K562 (cell line): Measurements from ENCODE around the gene GP1BB. TPM values are rescaled to one million over a fixed set of nuclear protein-coding genes. Genes with fewer than 3 reads are reported as not detected.

Experiments used
- CBFA2T2 ChIP-seq: fragments of 450-650 bp; conservative IDR thresholded peaks from 2 replicates; pipeline ENCODE4 v1.6.1; 2017; ENCODE audit warnings: mild to moderate bottlenecking
- E2F6 ChIP-seq, 2 experiments: IDR thresholded peaks; 2 replicates each; pipeline ENCODE4 v1.6.1; 2011; ENCODE audit warnings: borderline replicate concordance in 1 of 2, control low read depth in 1 of 2, low read depth in 1 of 2, low read length in 1 of 2, mild to moderate bottlenecking in 1 of 2, mixed read lengths in 1 of 2, moderate library complexity in 1 of 2; ENCODE audit not compliant: insufficient read depth in 1 of 2, insufficient read length in 1 of 2, poor library complexity in 1 of 2, severe bottlenecking in 1 of 2; ENCODE audit errors: extremely low read depth in 1 of 2
- EHMT2 ChIP-seq: fragments of 450-650 bp; IDR thresholded peaks from 2 replicates; pipeline ENCODE4 v1.6.1; 2018; ENCODE audit warnings: antibody characterized with exemption
- ELF2 ChIP-seq: fragments of 250-450 bp; sonication (Bioruptor Pico); IDR thresholded peaks from 2 replicates; pipeline ENCODE4 v1.5.0; 2021; ENCODE audit warnings: mild to moderate bottlenecking
- FOXM1 ChIP-seq, 2 experiments: fragments of 450-650 bp in 1 of 2; sonication (generic) in 1 of 2; formaldehyde crosslinking in 1 of 2; IDR thresholded peaks; 2 replicates each; pipeline versions ENCODE4 v1.6.1 to v1.9.0; 2017 to 2022; ENCODE audit warnings: low read depth in 2 of 2, mild to moderate bottlenecking in 2 of 2, missing genetic modification reagents in 1 of 2, moderate library complexity in 1 of 2
- POLR2G ChIP-seq: fragments of 200-400 bp; formaldehyde crosslinking; IDR thresholded peaks from 2 replicates; pipeline ENCODE4 v1.6.1; 2017; ENCODE audit warnings: low read depth, mild to moderate bottlenecking, antibody characterized with exemption, low read length, moderate library complexity
- TAF15 ChIP-seq: fragments of 200-400 bp; formaldehyde crosslinking; IDR thresholded peaks from 2 replicates; pipeline ENCODE4 v1.6.1; 2017; ENCODE audit warnings: mild to moderate bottlenecking, low read depth, low read length, moderate library complexity
- TCF7L2 ChIP-seq: fragments of 150-350 bp; IDR thresholded peaks from 2 replicates; pipeline ENCODE4 v1.6.1; 2016; ENCODE audit warnings: low read depth, mild to moderate bottlenecking, low read length, moderate library complexity
- ZBTB12 ChIP-seq: fragments of 250-450 bp; sonication (Bioruptor Pico); IDR thresholded peaks from 2 replicates; pipeline ENCODE4 v1.4.0; 2020
- ZNF609 ChIP-seq: sonication (generic); formaldehyde crosslinking; IDR thresholded peaks from 2 replicates; pipeline ENCODE4 v1.8.1; 2023; ENCODE audit warnings: missing genetic modification reagents, mild to moderate bottlenecking, borderline replicate concordance
- ZNF785 ChIP-seq: fragments of 250-450 bp; sonication (Bioruptor Pico); IDR thresholded peaks from 2 replicates; pipeline ENCODE4 v1.4.0; 2020; ENCODE audit warnings: mild to moderate bottlenecking
- ZZZ3 ChIP-seq: fragments of 450-650 bp; IDR thresholded peaks from 2 replicates; pipeline ENCODE4 v1.6.1; 2016; ENCODE audit warnings: antibody characterized with exemption, mild to moderate bottlenecking, moderate library complexity
- polyA plus RNA-seq, 8 experiments: library from polyadenylated mRNA; depleted of rRNA in 4 of 8; stranded (reverse) in 5 of 8; unstranded in 3 of 8; fragments of >200 nt; fragmentation: Nextera tagmentation in 2 of 8; fragmentation: Illumina TruSeq in 1 of 8; extraction: Ambion mirVana in 2 of 8; extraction: Trizol in 1 of 8; gene quantifications; 2 replicates each; pipeline versions ENCODE4 v1.2.1 to v1.2.3, GENCODE V29; 2011 to 2014; ENCODE audit warnings: inconsistent platforms in 1 of 8, missing spikeins in 1 of 8
- total RNA-seq, 7 experiments: library from RNA; depleted of rRNA in 6 of 7; stranded (reverse); fragments of >200 nt in 6 of 7; fragmentation: Illumina TruSeq in 2 of 7; extraction: Trizol in 2 of 7; gene quantifications; 2 replicates each; pipeline versions ENCODE4 v1.2.1 to v1.2.3, GENCODE V29; 2011 to 2021; ENCODE audit warnings: low replicate concordance in 1 of 7
- TF ChIP-seq, protein P1 (sequence below): fragments of 250-450 bp; sonication (Bioruptor Pico); IDR thresholded peaks from 2 replicates; pipeline ENCODE4 v1.8.0; 2021; ENCODE audit warnings: mild to moderate bottlenecking, moderate library complexity
- TF ChIP-seq, protein P2 (sequence below): fragments of 250-450 bp; sonication (Bioruptor Pico); IDR thresholded peaks from 2 replicates; pipeline ENCODE4 v1.4.0; 2020; ENCODE audit warnings: borderline replicate concordance
- TF ChIP-seq, protein P3 (sequence below): sonication (generic); formaldehyde crosslinking; IDR thresholded peaks from 2 replicates; pipeline ENCODE4 v1.8.0; 2022; ENCODE audit warnings: mild to moderate bottlenecking, missing genetic modification reagents

Gene GP1BB
- total and polyA plus RNA-seq, 9 of the 15 experiments (the other 6 are each of a cell fraction or from before 2014, with no cell fraction given), result 0.69 to 162 (median 2.8) TPM

DNA sequence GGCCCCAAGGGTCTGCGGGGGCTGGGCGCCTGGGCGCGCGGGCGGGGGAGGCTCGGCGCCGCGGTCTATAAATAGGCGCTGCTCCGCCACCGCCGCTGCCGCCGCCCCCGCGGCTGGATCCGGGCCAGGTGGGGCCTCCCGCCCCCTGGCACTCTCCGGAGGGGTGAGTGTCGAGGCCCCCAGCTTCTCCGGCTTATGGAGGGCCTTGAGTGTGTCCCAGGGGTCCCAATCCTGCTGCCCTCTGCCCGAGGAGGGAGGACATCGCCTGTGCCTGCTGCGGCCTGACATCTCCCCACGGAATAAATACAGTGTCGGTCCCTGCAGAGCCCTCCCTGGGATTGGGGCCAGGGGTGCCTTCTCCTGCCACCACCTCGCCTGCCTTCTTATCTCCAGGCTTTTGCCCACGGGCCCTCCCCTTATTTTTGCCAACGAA is 4.3 kb upstream of the GP1BB start (continued):
- TF ChIP-seq E2F6 (IDR thresholded peaks at IDR 0.05; ENCODE audit: borderline replicate concordance in 1 of 2, extremely low read depth in 1 of 2, insufficient read depth in 1 of 2, insufficient read length in 1 of 2, low read depth in 1 of 2, low read length in 1 of 2, poor library complexity in 1 of 2, severe bottlenecking in 1 of 2) (peak in 1 of 2 experiments; percentile 93), ELF2 (CRISPR knock-in tag) (no peak), ZBTB12 (CRISPR knock-in tag) (no peak), ZZZ3 (no peak), TAF15 (0 out of 2 replicates have a peak, but pooled peaks have one; percentile 40), ZNF785 (CRISPR knock-in tag) (no peak), POLR2G (no peak), CBFA2T2 (0 out of 2 replicates have a peak, but pooled peaks have one; percentile 1), ZNF609 (CRISPR knock-in tag) (no peak), EHMT2 (no peak), TCF7L2 (0 out of 2 replicates have a peak, but pooled peaks have one; percentile 3), FOXM1 (IDR thresholded peaks at IDR 0.05; ENCODE audit: low read depth) (no peak), FOXM1 (CRISPR knock-in tag; IDR thresholded peaks at IDR 0.05; ENCODE audit: low read depth) (no peak)
- TF ChIP-seq, protein P1, sequence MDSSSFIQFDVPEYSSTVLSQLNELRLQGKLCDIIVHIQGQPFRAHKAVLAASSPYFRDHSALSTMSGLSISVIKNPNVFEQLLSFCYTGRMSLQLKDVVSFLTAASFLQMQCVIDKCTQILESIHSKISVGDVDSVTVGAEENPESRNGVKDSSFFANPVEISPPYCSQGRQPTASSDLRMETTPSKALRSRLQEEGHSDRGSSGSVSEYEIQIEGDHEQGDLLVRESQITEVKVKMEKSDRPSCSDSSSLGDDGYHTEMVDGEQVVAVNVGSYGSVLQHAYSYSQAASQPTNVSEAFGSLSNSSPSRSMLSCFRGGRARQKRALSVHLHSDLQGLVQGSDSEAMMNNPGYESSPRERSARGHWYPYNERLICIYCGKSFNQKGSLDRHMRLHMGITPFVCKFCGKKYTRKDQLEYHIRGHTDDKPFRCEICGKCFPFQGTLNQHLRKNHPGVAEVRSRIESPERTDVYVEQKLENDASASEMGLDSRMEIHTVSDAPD (CRISPR knock-in tag), result no peak
- TF ChIP-seq, protein P2, sequence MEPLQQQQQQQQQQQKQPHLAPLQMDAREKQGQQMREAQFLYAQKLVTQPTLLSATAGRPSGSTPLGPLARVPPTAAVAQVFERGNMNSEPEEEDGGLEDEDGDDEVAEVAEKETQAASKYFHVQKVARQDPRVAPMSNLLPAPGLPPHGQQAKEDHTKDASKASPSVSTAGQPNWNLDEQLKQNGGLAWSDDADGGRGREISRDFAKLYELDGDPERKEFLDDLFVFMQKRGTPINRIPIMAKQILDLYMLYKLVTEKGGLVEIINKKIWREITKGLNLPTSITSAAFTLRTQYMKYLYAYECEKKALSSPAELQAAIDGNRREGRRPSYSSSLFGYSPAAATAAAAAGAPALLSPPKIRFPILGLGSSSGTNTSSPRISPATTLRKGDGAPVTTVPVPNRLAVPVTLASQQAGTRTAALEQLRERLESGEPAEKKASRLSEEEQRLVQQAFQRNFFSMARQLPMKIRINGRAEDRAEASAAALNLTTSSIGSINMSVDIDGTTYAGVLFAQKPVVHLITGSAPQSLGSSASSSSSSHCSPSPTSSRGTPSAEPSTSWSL, result no peak
- TF ChIP-seq, protein P3, sequence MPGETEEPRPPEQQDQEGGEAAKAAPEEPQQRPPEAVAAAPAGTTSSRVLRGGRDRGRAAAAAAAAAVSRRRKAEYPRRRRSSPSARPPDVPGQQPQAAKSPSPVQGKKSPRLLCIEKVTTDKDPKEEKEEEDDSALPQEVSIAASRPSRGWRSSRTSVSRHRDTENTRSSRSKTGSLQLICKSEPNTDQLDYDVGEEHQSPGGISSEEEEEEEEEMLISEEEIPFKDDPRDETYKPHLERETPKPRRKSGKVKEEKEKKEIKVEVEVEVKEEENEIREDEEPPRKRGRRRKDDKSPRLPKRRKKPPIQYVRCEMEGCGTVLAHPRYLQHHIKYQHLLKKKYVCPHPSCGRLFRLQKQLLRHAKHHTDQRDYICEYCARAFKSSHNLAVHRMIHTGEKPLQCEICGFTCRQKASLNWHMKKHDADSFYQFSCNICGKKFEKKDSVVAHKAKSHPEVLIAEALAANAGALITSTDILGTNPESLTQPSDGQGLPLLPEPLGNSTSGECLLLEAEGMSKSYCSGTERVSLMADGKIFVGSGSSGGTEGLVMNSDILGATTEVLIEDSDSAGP (CRISPR knock-in tag), result no peak
